Liver (tissue), 9 donors: Measurements from ENCODE around the gene KDM4C. TPM values are rescaled to one million over a fixed set of nuclear protein-coding genes. Genes with fewer than 3 reads are reported as not detected.

Source experiments
- DNase-seq: peaks from one replicate; pipeline ENCODE4 v3.0.0-alpha.2; 2017; ENCODE audit warnings: low spot score
- H3K27ac ChIP-seq, 2 donors: one replicate each; pipeline ENCODE4 v1.7.0; 2013; ENCODE audit warnings: inconsistent platforms in 2 of 2, low read length in 2 of 2, control low read depth in 1 of 2, low read depth in 1 of 2, mild to moderate bottlenecking in 1 of 2
- H3K27me3 ChIP-seq, 4 donors: one replicate each; pipeline versions ENCODE4 v1.6.1 to v1.7.0; 2013; ENCODE audit warnings: low read length in 3 of 4, inconsistent platforms in 1 of 4, mild to moderate bottlenecking in 1 of 4, moderate library complexity in 1 of 4; ENCODE audit not compliant: control insufficient read depth in 4 of 4, insufficient read depth in 4 of 4
- H3K36me3 ChIP-seq, 4 donors: one replicate each; pipeline versions ENCODE4 v1.6.1 to v1.7.0; 2013; ENCODE audit warnings: low read length in 3 of 4, mild to moderate bottlenecking in 3 of 4, low read depth in 1 of 4, moderate library complexity in 1 of 4; ENCODE audit not compliant: control insufficient read depth in 4 of 4, insufficient read depth in 3 of 4
- H3K4me1 ChIP-seq, 4 donors: one replicate each; pipeline versions ENCODE4 v1.6.1 to v1.7.0; 2013; ENCODE audit warnings: low read length in 3 of 4, mild to moderate bottlenecking in 3 of 4, moderate library complexity in 1 of 4; ENCODE audit not compliant: control insufficient read depth in 4 of 4, insufficient read depth in 4 of 4
- H3K4me3 ChIP-seq, 3 donors: one replicate each; pipeline versions ENCODE4 v1.6.1 to v1.7.0; 2013; ENCODE audit warnings: low read length in 3 of 3, control low read depth in 1 of 3, low read depth in 1 of 3, mild to moderate bottlenecking in 1 of 3
- H3K9ac ChIP-seq, 2 donors: one replicate each; pipeline ENCODE4 v1.7.0; 2013; ENCODE audit warnings: low read length in 2 of 2, mild to moderate bottlenecking in 2 of 2, moderate library complexity in 2 of 2, control low read depth in 1 of 2, low read depth in 1 of 2
- H3K9me3 ChIP-seq, 4 donors: one replicate each; pipeline versions ENCODE4 v1.6.1 to v1.7.0; 2013; ENCODE audit warnings: low read length in 3 of 4; ENCODE audit not compliant: control insufficient read depth in 4 of 4
- ATF3 ChIP-seq: IDR thresholded peaks from 2 replicates; pipeline ENCODE4 v1.6.1; 2016; ENCODE audit warnings: antibody characterized with exemption
- EGR1 ChIP-seq, 2 donors: IDR thresholded peaks; 2 replicates each; pipeline ENCODE4 v1.6.1; 2016 to 2018; ENCODE audit warnings: antibody characterized with exemption in 2 of 2, low read depth in 2 of 2
- FOXA1 ChIP-seq: IDR thresholded peaks from 2 replicates; pipeline ENCODE4 v1.6.1; 2016; ENCODE audit warnings: antibody characterized with exemption
- FOXA2 ChIP-seq: IDR thresholded peaks from 2 replicates; pipeline ENCODE4 v1.6.1; 2016; ENCODE audit warnings: antibody characterized with exemption
- GABPA ChIP-seq, 2 donors: IDR thresholded peaks in 1 of 2; conservative IDR thresholded peaks in 1 of 2; 2 replicates each; pipeline ENCODE4 v1.6.1; 2016; ENCODE audit warnings: antibody characterized with exemption in 2 of 2, mild to moderate bottlenecking in 1 of 2, moderate library complexity in 1 of 2
- HNF4A ChIP-seq, 2 donors: conservative IDR thresholded peaks; 2 replicates each; pipeline ENCODE4 v1.6.1; 2016; ENCODE audit warnings: antibody characterized with exemption in 2 of 2, mild to moderate bottlenecking in 2 of 2
- HNF4G ChIP-seq: IDR thresholded peaks from 2 replicates; pipeline ENCODE4 v1.6.1; 2016; ENCODE audit warnings: antibody characterized with exemption
- JUND ChIP-seq, 2 donors: IDR thresholded peaks; 2 replicates each; pipeline ENCODE4 v1.6.1; 2016; ENCODE audit warnings: antibody characterized with exemption in 2 of 2
- MAX ChIP-seq: IDR thresholded peaks from 2 replicates; pipeline ENCODE4 v1.6.1; 2016; ENCODE audit warnings: antibody characterized with exemption
- NR2F2 ChIP-seq: IDR thresholded peaks from 2 replicates; pipeline ENCODE4 v1.6.1; 2016; ENCODE audit warnings: antibody characterized with exemption
- RAD21 ChIP-seq, 2 donors: IDR thresholded peaks; 2 replicates each; pipeline ENCODE4 v1.6.1; 2016; ENCODE audit warnings: antibody characterized with exemption in 2 of 2, mild to moderate bottlenecking in 2 of 2
- REST ChIP-seq: IDR thresholded peaks from 2 replicates; pipeline ENCODE4 v1.6.1; 2016; ENCODE audit warnings: antibody characterized with exemption, mild to moderate bottlenecking
- RXRA ChIP-seq, 2 donors: IDR thresholded peaks; 2 replicates each; pipeline ENCODE4 v1.6.1; 2017 to 2018; ENCODE audit warnings: antibody characterized with exemption in 2 of 2, mild to moderate bottlenecking in 1 of 2
- SP1 ChIP-seq: IDR thresholded peaks from 2 replicates; pipeline ENCODE4 v1.6.1; 2018; ENCODE audit warnings: antibody characterized with exemption, mild to moderate bottlenecking
- YY1 ChIP-seq: IDR thresholded peaks from 2 replicates; pipeline ENCODE4 v1.6.1; 2016; ENCODE audit warnings: antibody characterized with exemption, mild to moderate bottlenecking
- ZBTB33 ChIP-seq: IDR thresholded peaks from 2 replicates; pipeline ENCODE4 v1.6.1; 2016; ENCODE audit warnings: antibody characterized with exemption
- WGBS: extraction: QIAGEN DNeasy Blood & Tissue Kit; methylation state at CpG from one replicate; pipeline ENCODE4 v1.1.7; 2013; 5-methylcytosine and 5-hydroxymethylcytosine counted together
- polyA plus RNA-seq, 2 donors: library from polyadenylated mRNA; stranded (reverse) in 1 of 2; unstranded in 1 of 2; fragments of 200-250 nt in 1 of 2; fragments of >200 nt in 1 of 2; fragmentation: Nextera tagmentation in 1 of 2; extraction: Ambion mirVana in 1 of 2; gene quantifications; one replicate each; pipeline versions ENCODE4 v1.2.1 to v1.2.3, GENCODE V29; 2013 to 2015
- total RNA-seq, 2 donors: library from RNA; depleted of rRNA; stranded (reverse); fragments of >200 nt; gene quantifications; one replicate each; pipeline ENCODE4 v1.2.3, GENCODE V29; 2014
- TF ChIP-seq, protein P1 (sequence below): fragments of 150-350 bp; IDR thresholded peaks from 2 replicates; pipeline ENCODE4 v1.5.1; 2017; ENCODE audit warnings: improper control_type of control experiment, low read depth, low read length; ENCODE audit not compliant: missing input control
- donor health status: healthy.
- donor health status: healthy.
- donor health status: healthy.
- donor health status: healthy.
- donor health status: healthy.

Gene KDM4C
- total and polyA plus RNA-seq, 4 donors, result 4.3 to 40.2 (median 24.0) TPM

GRCh38 chr9:6941501-6941900 lies 183.7 kb downstream of the KDM4C start:
- H3K4me3 ChIP-seq, result no peak overlapping the region
- H3K9ac ChIP-seq, result no peak overlapping the region
- no peaks in the 10 kb centered on the region for H3K9me3 ChIP-seq
- TF ChIP-seq SP1 (no peak), ATF3 (no peak), ZBTB33 (no peak), GABPA (IDR thresholded peaks at IDR 0.05 in 1 of 2, conservative IDR thresholded peaks at IDR 0.05 in 1 of 2) (no peak), RXRA (IDR thresholded peaks at IDR 0.05) (no peak), NR2F2 (no peak), YY1 (no peak), EGR1 (IDR thresholded peaks at IDR 0.05; ENCODE audit: low read depth in 2 of 2) (no peak), RAD21 (IDR thresholded peaks at IDR 0.05) (no peak), FOXA1 (no peak), HNF4G (no peak), FOXA2 (no peak), JUND (IDR thresholded peaks at IDR 0.05) (no peak)
- TF ChIP-seq, protein P1, sequence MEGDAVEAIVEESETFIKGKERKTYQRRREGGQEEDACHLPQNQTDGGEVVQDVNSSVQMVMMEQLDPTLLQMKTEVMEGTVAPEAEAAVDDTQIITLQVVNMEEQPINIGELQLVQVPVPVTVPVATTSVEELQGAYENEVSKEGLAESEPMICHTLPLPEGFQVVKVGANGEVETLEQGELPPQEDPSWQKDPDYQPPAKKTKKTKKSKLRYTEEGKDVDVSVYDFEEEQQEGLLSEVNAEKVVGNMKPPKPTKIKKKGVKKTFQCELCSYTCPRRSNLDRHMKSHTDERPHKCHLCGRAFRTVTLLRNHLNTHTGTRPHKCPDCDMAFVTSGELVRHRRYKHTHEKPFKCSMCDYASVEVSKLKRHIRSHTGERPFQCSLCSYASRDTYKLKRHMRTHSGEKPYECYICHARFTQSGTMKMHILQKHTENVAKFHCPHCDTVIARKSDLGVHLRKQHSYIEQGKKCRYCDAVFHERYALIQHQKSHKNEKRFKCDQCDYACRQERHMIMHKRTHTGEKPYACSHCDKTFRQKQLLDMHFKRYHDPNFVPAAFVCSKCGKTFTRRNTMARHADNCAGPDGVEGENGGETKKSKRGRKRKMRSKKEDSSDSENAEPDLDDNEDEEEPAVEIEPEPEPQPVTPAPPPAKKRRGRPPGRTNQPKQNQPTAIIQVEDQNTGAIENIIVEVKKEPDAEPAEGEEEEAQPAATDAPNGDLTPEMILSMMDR, result no peak
- no peaks in the 10 kb centered on the region for H3K27me3 ChIP-seq
- no peak for DNase-seq
- no peaks in the 10 kb centered on the region for H3K36me3 ChIP-seq
- no peak overlapping the region for H3K27ac ChIP-seq
- H3K4me1 ChIP-seq, result peaks cover 0 to 4% (median 2%) of the 10 kb centered on the region in 4 donors
- WGBS, result 86% methylated on average over 4 of the region's 4 CpGs

- Histone ChIP-seq H3K27me3 (no peaks in the 10 kb centered on the region), H3K9ac (no peak overlapping the region), H3K9me3 (no peaks in the 10 kb centered on the region), H3K4me1 (peaks cover 0 to 4% (median 2%) of the 10 kb centered on the region in 4 donors), H3K4me3 (no peak overlapping the region), H3K36me3 (no peaks in the 10 kb centered on the region), H3K27ac (no peak overlapping the region)
- TF ChIP-seq YY1, result no peak
- TF ChIP-seq ZBTB33, result no peak
- TF ChIP-seq EGR1 (IDR thresholded peaks at IDR 0.05; ENCODE audit: low read depth in 2 of 2), result no peak
- no peak for TF ChIP-seq JUND (IDR thresholded peaks at IDR 0.05)
- TF ChIP-seq MAX, result no peak
- TF ChIP-seq HNF4A (conservative IDR thresholded peaks at IDR 0.05), result no peak
- no peak for TF ChIP-seq REST
- TF ChIP-seq GABPA (IDR thresholded peaks at IDR 0.05 in 1 of 2, conservative IDR thresholded peaks at IDR 0.05 in 1 of 2), result no peak
- TF ChIP-seq, protein P1, result no peak
- no peak for TF ChIP-seq SP1
- DNase-seq, result no peak
- WGBS, result 87% methylated on average over 4 of the region's 4 CpGs
These were observed 184.6 kb downstream of the KDM4C start for GRCh38 chr9:6942406-6942805.
